Epithelial cell of proximal tubule (primary cell): ENCODE results near the gene YJEFN3. TPM values are rescaled to one million over a fixed set of nuclear protein-coding genes. Genes with fewer than 3 reads are reported as not detected.
A peak's percentile ranks its signal among the peaks of the same experiment; 100 is the strongest.

Experiments
- DNase-seq: peaks from one replicate; pipeline ENCODE4 v3.0.0-alpha.2; 2011; ENCODE audit warnings: low read depth
- H3K4me3 ChIP-seq: 2 replicates; pipeline ENCODE4 v1.5.1; 2011; ENCODE audit warnings: low read depth, mild to moderate bottlenecking, low read length
- CTCF ChIP-seq: conservative IDR thresholded peaks from 2 replicates; pipeline ENCODE4 v1.5.1; 2012; ENCODE audit warnings: low read depth, mild to moderate bottlenecking, low read length
- total RNA-seq: library from RNA; depleted of rRNA; stranded (reverse); fragments of >200 nt; gene quantifications from 2 replicates; pipeline ENCODE4 v1.2.3, GENCODE V29; 2015

Gene YJEFN3
- total RNA-seq, 1 donor from 2014 or later: 0.58 TPM

DNA sequence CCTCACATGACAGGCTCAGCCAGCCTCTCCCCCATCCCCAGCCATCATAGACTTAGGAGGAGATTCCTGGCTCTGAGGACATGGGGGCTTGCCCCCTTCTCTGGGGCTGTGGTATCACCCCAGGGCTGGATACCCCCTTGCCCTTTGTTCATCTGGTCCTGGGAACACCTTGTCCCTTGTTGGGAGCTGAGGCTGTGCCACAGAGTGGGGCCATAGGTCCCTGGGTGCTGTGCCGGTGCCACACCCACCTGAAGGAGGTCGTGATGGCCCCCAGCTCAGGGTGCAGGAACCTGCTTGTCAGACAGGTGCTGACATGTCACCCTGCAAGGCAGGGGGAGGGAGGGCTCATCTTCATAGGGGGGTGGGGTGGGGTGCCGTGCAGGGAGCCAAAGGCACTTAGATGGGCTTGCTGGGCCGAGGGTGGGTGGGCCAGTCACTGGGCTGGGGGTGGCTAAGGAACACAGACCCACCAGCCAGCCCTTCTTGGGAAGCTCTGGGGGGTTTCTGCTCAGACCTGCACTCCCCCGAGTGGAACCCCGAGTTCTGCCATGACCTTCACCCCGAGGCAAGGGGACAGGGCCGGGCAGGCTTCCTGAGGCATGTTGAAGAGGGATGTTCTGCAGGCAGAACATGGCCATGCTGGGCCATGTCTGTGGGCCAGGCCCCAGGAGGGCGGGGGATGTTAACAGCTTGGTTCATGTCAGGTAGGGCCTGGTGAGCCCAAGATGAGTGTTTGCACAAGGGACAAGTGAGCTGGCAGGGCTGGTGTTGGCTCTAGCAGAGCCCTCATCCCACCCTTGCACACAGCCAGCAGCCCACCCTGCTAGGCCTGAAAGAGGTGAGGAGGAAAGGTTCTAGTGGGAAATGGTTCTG lies 41.4 kb upstream of the YJEFN3 start:
- no peak overlapping the region for H3K4me3 ChIP-seq
- DNase-seq: no peak
- no peak for TF ChIP-seq CTCF

- no peak for TF ChIP-seq CTCF
- peak overlapping the region; percentile 23 for H3K4me3 ChIP-seq
- no peak for DNase-seq
Observed at GRCh38 chr19:19487950-19488874, 40.5 kb upstream of the YJEFN3 start.

DNA sequence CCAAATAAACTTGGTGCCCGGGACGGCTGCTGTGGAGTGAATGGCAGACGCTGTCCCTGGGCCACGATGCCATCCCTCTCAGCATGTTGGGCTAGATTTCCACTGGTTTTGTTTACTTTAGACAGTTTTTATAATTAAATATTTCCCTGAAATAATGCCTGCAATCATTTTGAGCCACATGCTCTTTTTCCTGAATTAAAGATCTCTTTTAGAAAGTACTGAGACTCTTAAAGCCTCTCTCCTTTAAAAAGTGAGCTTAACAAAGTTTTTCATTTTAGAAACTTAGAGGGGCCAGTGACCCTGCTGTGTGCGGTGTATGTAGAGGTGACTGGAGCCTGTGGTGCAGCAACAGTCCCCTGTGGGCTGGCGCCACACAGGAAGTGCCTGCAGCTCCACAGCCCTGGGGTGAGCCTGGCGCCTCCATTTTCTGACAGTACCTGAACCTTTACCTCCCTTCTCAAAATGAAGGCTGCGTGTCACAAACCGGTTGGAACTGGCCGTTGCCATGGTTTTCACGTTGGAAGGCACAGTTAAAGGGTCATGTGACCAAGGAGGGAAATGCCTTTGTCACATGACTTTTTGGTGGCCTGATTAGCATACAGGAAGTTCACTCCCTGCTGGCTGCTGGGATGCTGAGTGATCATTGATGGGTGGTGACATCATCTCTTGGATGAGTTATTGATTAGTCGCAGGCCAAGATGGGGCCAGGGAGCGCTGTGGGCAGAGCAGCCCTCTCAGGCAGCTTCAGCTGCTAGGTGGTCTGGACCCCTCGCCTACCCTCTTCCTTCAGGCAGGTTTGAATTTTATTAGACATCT lies 39.6 kb upstream of the YJEFN3 start:
- peak overlapping the region; percentile 25 for H3K4me3 ChIP-seq
- TF ChIP-seq CTCF: no peak
- peak; percentile 87 for DNase-seq

GRCh38 chr19:19489804-19490204 lies 38.9 kb upstream of the YJEFN3 start:
- no peak for DNase-seq
- H3K4me3 ChIP-seq: peak overlapping the region; percentile 25
- no peak for TF ChIP-seq CTCF

GRCh38 chr19:19490214-19490968 lies 38.3 kb upstream of the YJEFN3 start:
- peak overlapping the region; percentile 25 for H3K4me3 ChIP-seq
- DNase-seq: peak; percentile 59
- peak; percentile 81 for TF ChIP-seq CTCF
